LHCN-M2 (cell line): Measurements from ENCODE around the gene ZNF335. TPM values are rescaled to one million over a fixed set of nuclear protein-coding genes. Genes with fewer than 3 reads are reported as not detected.

Experiments used
- DNase-seq: peaks from one replicate; pipeline ENCODE4 v3.0.0-alpha.2; 2012; ENCODE audit warnings: low read depth
- total RNA-seq: library from RNA; depleted of rRNA; stranded (reverse); fragments of >200 nt; gene quantifications from 2 replicates; pipeline ENCODE4 v1.2.3, GENCODE V29; 2014

ZNF335 gene
- total RNA-seq, 1 experiment from 2014 or later = 15.3 TPM

GRCh38 chr20:45953672-45954071, 18.3 kb downstream of the ZNF335 start:
- DNase-seq = no peak

- DNase-seq = no peak
These were observed 19.1 kb downstream of the ZNF335 start for GRCh38 chr20:45952861-45953260.

GRCh38 chr20:45951925-45952834, 19.8 kb downstream of the ZNF335 start:
- DNase-seq = peak; percentile 43

- DNase-seq = no peak
These were observed 21.7 kb downstream of the ZNF335 start for GRCh38 chr20:45950330-45950646.

GRCh38 chr20:45949542-45950329, 22.3 kb downstream of the ZNF335 start:
- DNase-seq = no peak

GRCh38 chr20:45948742-45949541, 23.1 kb downstream of the ZNF335 start:
- DNase-seq = peak; percentile 51

- no peak for DNase-seq
These were observed 23.7 kb downstream of the ZNF335 start for GRCh38 chr20:45948261-45948733.

- DNase-seq = no peak
These were observed 24.7 kb downstream of the ZNF335 start for GRCh38 chr20:45947110-45947866.

GRCh38 chr20:45946149-45946970, 25.6 kb downstream of the ZNF335 start:
- DNase-seq = peak; percentile 87

GRCh38 chr20:45945678-45946148, 26.3 kb downstream of the ZNF335 start:
- peak; percentile 35 for DNase-seq

GRCh38 chr20:45944965-45945677, 26.9 kb downstream of the ZNF335 start:
- no peak for DNase-seq

- peak; percentile 64 for DNase-seq
These were observed 27.6 kb downstream of the ZNF335 start for GRCh38 chr20:45944151-45944964.

- DNase-seq = no peak
These were observed 28.4 kb downstream of the ZNF335 start for GRCh38 chr20:45943613-45944012.

GRCh38 chr20:45940469-45940868, 31.5 kb downstream of the ZNF335 start:
- DNase-seq = no peak

- no peak for DNase-seq
These were observed 31.9 kb downstream of the ZNF335 start for GRCh38 chr20:45940053-45940452.

- DNase-seq = no peak
These were observed 33.1 kb downstream of the ZNF335 start for GRCh38 chr20:45938727-45939438.

GRCh38 chr20:45937765-45938164, 34.2 kb downstream of the ZNF335 start:
- DNase-seq = no peak
